Measurements from ENCODE around the gene SVEP1. TPM values are rescaled to one million over a fixed set of nuclear protein-coding genes. Genes with fewer than 3 reads are reported as not detected.

The SVEP1 gene
- polyA plus RNA-seq, 3 donors: under 0.01 TPM; not detected in 2

DNA sequence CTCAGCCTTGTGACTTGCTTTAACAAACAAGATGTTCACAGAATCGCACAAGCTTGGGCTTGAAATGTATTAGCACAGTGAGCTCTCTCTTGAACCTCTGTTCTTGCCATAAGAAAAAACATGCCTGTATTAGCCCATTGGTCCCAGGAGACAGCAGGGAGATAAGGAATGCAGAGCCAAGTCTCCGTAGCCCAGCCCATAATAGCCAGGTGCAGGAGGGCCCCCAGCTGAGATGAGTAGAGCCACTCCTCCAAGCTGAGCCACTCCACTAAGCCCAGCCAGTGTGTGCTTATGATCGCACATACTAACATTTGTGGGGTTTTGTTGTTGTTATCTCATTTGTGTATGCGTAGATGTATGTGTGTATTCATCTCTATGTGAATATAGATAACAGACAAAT is 21.6 kb upstream of the SVEP1 start:
- Histone ChIP-seq H4K20me1 (ENCODE audit: insufficient read depth, low read length) (no peaks in the 10 kb centered on the region), H3K4me2 (replicated peaks; ENCODE audit: extremely low read depth, low read length, poor library complexity, severe bottlenecking) (no peak overlapping the region), H3K27me3 (ENCODE audit: control insufficient read depth in 2 of 2, insufficient read depth in 2 of 2, low read length in 2 of 2) (no peaks in the 10 kb centered on the region), H3K9me3 (replicated peaks in 1 of 2; ENCODE audit: control insufficient read depth in 1 of 2, insufficient read depth in 1 of 2, low read length in 2 of 2) (peaks cover 0 to 5% of the 10 kb centered on the region in 2 donors), H3K4me3 (replicated peaks in 1 of 3; ENCODE audit: low read depth in 2 of 3, low read length in 3 of 3) (no peak overlapping the region), H3K79me2 (ENCODE audit: insufficient read depth, low read length) (no peaks in the 10 kb centered on the region), H3K9ac (ENCODE audit: insufficient read depth, low read length, poor library complexity, severe bottlenecking) (no peak overlapping the region), H3K4me1 (ENCODE audit: control insufficient read depth in 1 of 2, insufficient read depth in 2 of 2, low read length in 2 of 2) (peaks cover 6 to 18% of the 10 kb centered on the region in 2 donors), H3K27ac (ENCODE audit: low read depth in 1 of 2, low read length in 2 of 2) (no peak overlapping the region), H3K36me3 (replicated peaks in 1 of 2; ENCODE audit: control insufficient read depth in 1 of 2, insufficient read depth in 2 of 2, low read length in 2 of 2) (no peaks in the 10 kb centered on the region), H2AFZ (ENCODE audit: insufficient read depth, low read depth, low read length, poor library complexity, severe bottlenecking) (no peak overlapping the region)
- H3K4me1 Mint-ChIP-seq: peaks cover 16% of the 10 kb centered on the region
- WGBS (ENCODE audit: insufficient coverage): 100% methylated on average over 1 of the region's 4 CpGs
- H3K27ac Mint-ChIP-seq: no peak overlapping the region
- H3K4me3 Mint-ChIP-seq: no peak overlapping the region
- TF ChIP-seq CTCF (IDR thresholded peaks at IDR 0.05): no peak
- no peaks in the 10 kb centered on the region for H3K36me3 Mint-ChIP-seq
- peaks cover 2 to 4% (median 3%) of the 10 kb centered on the region in 3 donors for H3K27me3 Mint-ChIP-seq (ENCODE audit: low read depth in 3 of 3)
- intact Hi-C loops (cut with micrococcal nuclease): no loop called here
- no peak for DNase-seq
- H3K9me3 Mint-ChIP-seq: peaks cover 0 to 16% (median 3%) of the 10 kb centered on the region in 7 donors

GRCh38 chr9:110599468-110599867 is 19.9 kb upstream of the SVEP1 start:
- Histone ChIP-seq H3K4me3 (replicated peaks in 1 of 3; ENCODE audit: low read depth in 2 of 3, low read length in 3 of 3) (no peak overlapping the region), H3K4me1 (ENCODE audit: control insufficient read depth in 1 of 2, insufficient read depth in 2 of 2, low read length in 2 of 2) (peaks cover 3 to 14% of the 10 kb centered on the region in 2 donors), H2AFZ (ENCODE audit: insufficient read depth, low read depth, low read length, poor library complexity, severe bottlenecking) (no peak overlapping the region), H3K36me3 (replicated peaks in 1 of 2; ENCODE audit: control insufficient read depth in 1 of 2, insufficient read depth in 2 of 2, low read length in 2 of 2) (no peaks in the 10 kb centered on the region), H4K20me1 (ENCODE audit: insufficient read depth, low read length) (no peaks in the 10 kb centered on the region), H3K9ac (ENCODE audit: insufficient read depth, low read length, poor library complexity, severe bottlenecking) (no peak overlapping the region), H3K4me2 (replicated peaks; ENCODE audit: extremely low read depth, low read length, poor library complexity, severe bottlenecking) (no peak overlapping the region), H3K79me2 (ENCODE audit: insufficient read depth, low read length) (no peaks in the 10 kb centered on the region), H3K27ac (ENCODE audit: low read depth in 1 of 2, low read length in 2 of 2) (no peak overlapping the region), H3K9me3 (replicated peaks in 1 of 2; ENCODE audit: control insufficient read depth in 1 of 2, insufficient read depth in 1 of 2, low read length in 2 of 2) (peaks cover 0 to 5% of the 10 kb centered on the region in 2 donors), H3K27me3 (ENCODE audit: control insufficient read depth in 2 of 2, insufficient read depth in 2 of 2, low read length in 2 of 2) (no peaks in the 10 kb centered on the region)
- peak overlapping the region in 3 of 7 donors; percentile 18 to 60 (median 56) for H3K27ac Mint-ChIP-seq
- 65% methylated on average over 9 of the region's 10 CpGs for WGBS (ENCODE audit: insufficient coverage)
- H3K4me1 Mint-ChIP-seq: peaks cover 13% of the 10 kb centered on the region
- peaks cover 0 to 25% (median 5%) of the 10 kb centered on the region in 7 donors for H3K9me3 Mint-ChIP-seq
- peaks cover 2 to 3% (median 3%) of the 10 kb centered on the region in 3 donors for H3K27me3 Mint-ChIP-seq (ENCODE audit: low read depth in 3 of 3)
- DNase-seq: peak; percentile 12 to 53 (median 49)
- intact Hi-C loops (cut with micrococcal nuclease): no loop called here
- no peak overlapping the region for H3K4me3 Mint-ChIP-seq
- no peaks in the 10 kb centered on the region for H3K36me3 Mint-ChIP-seq
- no peak for TF ChIP-seq CTCF (IDR thresholded peaks at IDR 0.05)

Data from CD14-positive monocyte (primary cell).